GM19328 (cell line): ENCODE data around the gene YBX3.

Experiments used
- ATAC-seq: cut with Tn5 transposase; IDR thresholded peaks from one replicate; pipeline ENCODE4 v1.9.1; 2021; ENCODE audit warnings: mild to moderate bottlenecking, moderate library complexity; ENCODE audit not compliant: unreplicated experiment

Gene YBX3

GRCh38 chr12:10722502-10722904 lies 620 bp downstream of the YBX3 start:
- ATAC-seq: peak; percentile 42

GRCh38 chr12:10721651-10722501 lies 1.2 kb downstream of the YBX3 start:
- no peak for ATAC-seq

- ATAC-seq: no peak
These were observed 2.0 kb downstream of the YBX3 start for GRCh38 chr12:10720974-10721650.

- ATAC-seq: no peak
These were observed 3.6 kb downstream of the YBX3 start for GRCh38 chr12:10719482-10719881.

- no peak for ATAC-seq
These were observed 4.8 kb downstream of the YBX3 start for GRCh38 chr12:10718279-10718821.

- no peak for ATAC-seq
These were observed 5.7 kb downstream of the YBX3 start for GRCh38 chr12:10717410-10717809.

GRCh38 chr12:10716704-10717315 lies 6.3 kb downstream of the YBX3 start:
- no peak for ATAC-seq

GRCh38 chr12:10716277-10716676 lies 6.8 kb downstream of the YBX3 start:
- no peak for ATAC-seq

- ATAC-seq: no peak
These were observed 7.6 kb downstream of the YBX3 start for GRCh38 chr12:10715491-10715890.

- no peak for ATAC-seq
These were observed 13.3 kb downstream of the YBX3 start for GRCh38 chr12:10709808-10710207.

- no peak for ATAC-seq
These were observed 14.3 kb downstream of the YBX3 start for GRCh38 chr12:10708862-10709261.

- no peak for ATAC-seq
These were observed 17.5 kb downstream of the YBX3 start for GRCh38 chr12:10705655-10706054.

GRCh38 chr12:10701843-10702242 lies 21.3 kb downstream of the YBX3 start:
- ATAC-seq: no peak

- ATAC-seq: peak; percentile 70
These were observed 21.9 kb downstream of the YBX3 start for GRCh38 chr12:10701131-10701681.

GRCh38 chr12:10700581-10700980 lies 22.5 kb downstream of the YBX3 start:
- no peak for ATAC-seq

GRCh38 chr12:10697862-10698261 lies 25.3 kb downstream of the YBX3 start:
- ATAC-seq: no peak

GRCh38 chr12:10697156-10697555 lies 26.0 kb downstream of the YBX3 start:
- no peak for ATAC-seq

- no peak for ATAC-seq
These were observed 32.2 kb downstream of the YBX3 start for GRCh38 chr12:10690906-10691305.

- no peak for ATAC-seq
These were observed 34.0 kb downstream of the YBX3 start for GRCh38 chr12:10689146-10689545.

- no peak for ATAC-seq
These were observed 35.1 kb downstream of the YBX3 start for GRCh38 chr12:10688042-10688441.

- ATAC-seq: no peak
These were observed 49.3 kb downstream of the YBX3 start, which contains the start of gene STYK1 for GRCh38 chr12:10673659-10674384. TSS of gene STYK1 (minus strand) at chr12:10674052. CDS start at chr12:10634618, 39,434 bp downstream.
